Endodermal cell (in vitro differentiated cells): ENCODE data around the gene BHLHA9. TPM values are rescaled to one million over a fixed set of nuclear protein-coding genes. Genes with fewer than 3 reads are reported as not detected.

Experiments used
- DNase-seq: peaks from one replicate; pipeline ENCODE4 v3.0.0-alpha.2; 2017
- H3K27ac ChIP-seq: 2 replicates; pipeline ENCODE4 v1.5.1; 2013; ENCODE audit warnings: mild to moderate bottlenecking, low read depth, low read length, moderate library complexity
- H3K27me3 ChIP-seq: 2 replicates; pipeline ENCODE4 v1.6.1; 2013; ENCODE audit warnings: mild to moderate bottlenecking, low read length, moderate library complexity; ENCODE audit not compliant: insufficient read depth, control insufficient read depth, poor library complexity, severe bottlenecking
- H3K36me3 ChIP-seq: 2 replicates; pipeline ENCODE4 v1.7.0; 2013; ENCODE audit warnings: mild to moderate bottlenecking, low read length, moderate library complexity; ENCODE audit not compliant: control insufficient read depth, insufficient read depth
- H3K4me1 ChIP-seq: one replicate; pipeline ENCODE4 v1.7.0; 2013; ENCODE audit warnings: low read length; ENCODE audit not compliant: control insufficient read depth, insufficient read depth
- H3K4me3 ChIP-seq: 2 replicates; pipeline ENCODE4 v1.5.1; 2013; ENCODE audit warnings: mild to moderate bottlenecking, low read length, moderate library complexity
- H3K9ac ChIP-seq: 2 replicates; pipeline ENCODE4 v1.6.1; 2013; ENCODE audit warnings: mild to moderate bottlenecking, low read length, moderate library complexity; ENCODE audit not compliant: poor library complexity, severe bottlenecking; ENCODE audit errors: extremely low read depth
- H3K9me3 ChIP-seq: 2 replicates; pipeline ENCODE4 v1.6.1; 2013; ENCODE audit warnings: mild to moderate bottlenecking, low read length, moderate library complexity; ENCODE audit not compliant: control insufficient read depth
- H3K27ac Mint-ChIP-seq: 2 replicates; pipeline ENCODE4 v1.8.0; 2020; ENCODE audit warnings: mixed read lengths
- H3K27me3 Mint-ChIP-seq: 2 replicates; pipeline ENCODE4 v1.8.0; 2021; ENCODE audit warnings: mild to moderate bottlenecking, mixed read lengths; ENCODE audit not compliant: insufficient read depth
- H3K36me3 Mint-ChIP-seq: 2 replicates; pipeline ENCODE4 v1.8.0; 2020; ENCODE audit warnings: low read depth, mixed read lengths
- H3K4me1 Mint-ChIP-seq: 2 replicates; pipeline ENCODE4 v1.8.0; 2020; ENCODE audit warnings: mixed read lengths
- H3K4me3 Mint-ChIP-seq: 2 replicates; pipeline ENCODE4 v1.8.0; 2020; ENCODE audit warnings: mild to moderate bottlenecking, moderate library complexity, mixed read lengths
- H3K9me3 Mint-ChIP-seq: 2 replicates; pipeline ENCODE4 v1.8.0; 2020; ENCODE audit warnings: mild to moderate bottlenecking, mixed read lengths
- WGBS, 2 experiments: methylation state at CpG; one replicate each; pipeline versions ENCODE4 v1.1.5 to v1.1.7; 2013; ENCODE audit warnings: missing lambda C conversion rate in 2 of 2, mixed read lengths in 1 of 2; ENCODE audit not compliant: insufficient coverage in 1 of 2, insufficient read length in 1 of 2; 5-methylcytosine and 5-hydroxymethylcytosine counted together
- total RNA-seq, 2 donors: library from RNA; stranded (reverse); fragmentation: NEBNext Ultra II Directional in 1 of 2; extraction: Animal tissue kit (Norgen Biotek cat#: 25700) in 1 of 2; gene quantifications; 2 replicates in 1 of 2; 3 replicates in 1 of 2; pipeline ENCODE4 v1.2.1, GENCODE V29; 2021
- TF ChIP-seq, protein P1 (sequence below): fragments of 200-600 bp; sonication (generic); conservative IDR thresholded peaks from 2 replicates; pipeline ENCODE4 v1.5.0; 2021; ENCODE audit warnings: antibody characterized with exemption, mild to moderate bottlenecking

The BHLHA9 gene
- total RNA-seq, 2 donors from 2014 or later = 0.62 TPM; not detected in 1

DNA sequence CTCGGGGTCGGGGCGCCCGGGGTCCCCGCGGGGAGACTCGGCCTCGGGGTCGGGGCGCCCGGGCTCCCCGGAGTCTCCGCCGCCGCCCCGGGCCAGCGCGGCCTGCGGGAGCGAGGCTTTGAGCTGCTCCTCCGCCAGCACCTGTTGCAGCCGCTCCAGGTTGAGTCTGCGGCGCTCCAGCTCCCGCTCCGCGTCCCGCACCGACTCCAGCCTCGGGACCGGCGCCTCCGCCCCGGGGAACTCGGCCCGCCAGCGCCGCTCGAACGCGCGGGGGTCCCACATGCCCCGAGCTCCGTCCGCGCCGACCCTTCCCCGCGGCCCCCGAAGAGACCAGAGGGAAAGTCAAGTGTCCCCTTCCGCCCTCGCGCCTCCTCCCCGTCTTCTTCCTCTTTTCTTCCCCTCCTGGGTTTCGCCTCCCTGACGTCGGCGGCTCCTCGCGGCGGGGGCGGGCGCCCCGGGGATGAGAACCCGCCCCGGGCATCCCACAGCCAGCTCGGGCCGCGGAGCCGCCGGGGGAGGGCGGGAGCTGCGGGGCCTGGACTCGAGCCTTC is 40.8 kb upstream of the BHLHA9 start:
- no peaks in the 10 kb centered on the region for H3K9me3 ChIP-seq
- H3K36me3 ChIP-seq = no peaks in the 10 kb centered on the region
- peak overlapping the region; percentile 66 for H3K4me3 Mint-ChIP-seq
- no peaks in the 10 kb centered on the region for H3K36me3 Mint-ChIP-seq
- no peak overlapping the region for H3K27ac Mint-ChIP-seq
- no peak overlapping the region for H3K4me3 ChIP-seq
- H3K4me1 ChIP-seq = no peaks in the 10 kb centered on the region
- DNase-seq = peak; percentile 84
- no peak overlapping the region for H3K27ac ChIP-seq
- TF ChIP-seq, protein P1, sequence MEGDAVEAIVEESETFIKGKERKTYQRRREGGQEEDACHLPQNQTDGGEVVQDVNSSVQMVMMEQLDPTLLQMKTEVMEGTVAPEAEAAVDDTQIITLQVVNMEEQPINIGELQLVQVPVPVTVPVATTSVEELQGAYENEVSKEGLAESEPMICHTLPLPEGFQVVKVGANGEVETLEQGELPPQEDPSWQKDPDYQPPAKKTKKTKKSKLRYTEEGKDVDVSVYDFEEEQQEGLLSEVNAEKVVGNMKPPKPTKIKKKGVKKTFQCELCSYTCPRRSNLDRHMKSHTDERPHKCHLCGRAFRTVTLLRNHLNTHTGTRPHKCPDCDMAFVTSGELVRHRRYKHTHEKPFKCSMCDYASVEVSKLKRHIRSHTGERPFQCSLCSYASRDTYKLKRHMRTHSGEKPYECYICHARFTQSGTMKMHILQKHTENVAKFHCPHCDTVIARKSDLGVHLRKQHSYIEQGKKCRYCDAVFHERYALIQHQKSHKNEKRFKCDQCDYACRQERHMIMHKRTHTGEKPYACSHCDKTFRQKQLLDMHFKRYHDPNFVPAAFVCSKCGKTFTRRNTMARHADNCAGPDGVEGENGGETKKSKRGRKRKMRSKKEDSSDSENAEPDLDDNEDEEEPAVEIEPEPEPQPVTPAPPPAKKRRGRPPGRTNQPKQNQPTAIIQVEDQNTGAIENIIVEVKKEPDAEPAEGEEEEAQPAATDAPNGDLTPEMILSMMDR = no peak
- peaks cover 17% of the 10 kb centered on the region for H3K4me1 Mint-ChIP-seq
- peaks cover 7% of the 10 kb centered on the region for H3K9me3 Mint-ChIP-seq
- WGBS, 2 experiments = 0 to 1% methylated on average over 14 to 74 of the region's 74 CpGs
- H3K9ac ChIP-seq = no peak overlapping the region
- H3K27me3 ChIP-seq = peaks cover 61% of the 10 kb centered on the region
- H3K27me3 Mint-ChIP-seq = peaks cover 66% of the 10 kb centered on the region

DNA sequence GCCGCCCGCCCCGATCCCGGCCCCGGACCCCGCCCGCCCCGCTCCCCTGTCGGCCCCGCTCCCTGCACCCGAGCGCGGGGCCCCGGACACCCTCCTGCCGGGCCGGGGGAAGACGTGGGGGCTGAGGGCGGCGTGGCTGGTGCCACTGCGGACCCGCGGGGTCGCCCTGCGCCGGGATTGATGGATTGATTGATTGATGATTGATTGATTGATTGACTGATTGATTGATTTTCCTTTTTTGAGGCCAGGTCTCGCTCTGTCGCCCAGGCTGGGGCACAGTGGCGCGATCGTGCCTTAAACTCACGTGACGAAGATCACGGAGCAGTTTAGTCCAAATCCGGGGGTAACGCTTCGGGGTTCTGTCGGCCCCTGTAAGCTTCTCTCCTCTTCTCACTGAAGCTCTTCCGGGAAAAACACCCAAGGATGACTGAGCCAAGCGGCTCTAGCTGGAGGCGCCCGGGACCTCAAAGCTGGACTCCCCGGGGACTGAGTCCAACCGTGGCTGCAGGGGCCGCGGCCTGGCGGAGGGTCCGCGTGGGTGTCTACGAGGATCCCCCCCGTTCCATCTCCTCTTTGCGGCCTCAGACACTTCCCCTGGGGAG is 40.2 kb upstream of the BHLHA9 start:
- peaks cover 7% of the 10 kb centered on the region for H3K9me3 Mint-ChIP-seq
- H3K36me3 Mint-ChIP-seq = no peaks in the 10 kb centered on the region
- H3K27ac Mint-ChIP-seq = no peak overlapping the region
- no peaks in the 10 kb centered on the region for H3K36me3 ChIP-seq
- H3K4me3 Mint-ChIP-seq = peak overlapping the region; percentile 66
- no peaks in the 10 kb centered on the region for H3K9me3 ChIP-seq
- 40 to 42% methylated on average over 23 to 50 of the region's 51 CpGs for WGBS, 2 experiments
- H3K4me3 ChIP-seq = no peak overlapping the region
- no peaks in the 10 kb centered on the region for H3K4me1 ChIP-seq
- no peak overlapping the region for H3K9ac ChIP-seq
- peaks cover 66% of the 10 kb centered on the region for H3K27me3 Mint-ChIP-seq
- TF ChIP-seq, protein P1 = no peak
- peaks cover 61% of the 10 kb centered on the region for H3K27me3 ChIP-seq
- H3K27ac ChIP-seq = no peak overlapping the region
- H3K4me1 Mint-ChIP-seq = peaks cover 17% of the 10 kb centered on the region
- peak; percentile 48 for DNase-seq

DNA sequence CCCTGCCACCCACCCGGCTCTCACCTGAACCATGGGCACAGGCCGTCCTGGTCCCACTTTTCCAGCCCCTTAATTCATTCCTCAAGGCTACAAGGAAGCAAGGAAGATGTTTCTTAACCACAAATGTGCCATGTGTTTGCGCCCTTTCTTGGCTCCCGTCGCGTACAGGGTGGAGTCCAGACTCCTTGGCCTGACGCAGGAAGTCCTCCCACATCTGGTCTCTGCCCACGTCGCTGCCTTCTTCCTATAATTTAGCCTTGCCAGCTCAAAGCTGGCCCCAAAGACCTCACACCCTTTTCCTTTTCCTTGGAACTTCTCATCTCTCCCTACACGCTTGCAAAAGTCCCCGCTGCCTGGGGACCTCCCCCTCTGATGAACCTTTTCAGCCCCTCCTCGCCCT is 38.8 kb upstream of the BHLHA9 start:
- 83 to 95% methylated on average over 12 of the region's 12 CpGs for WGBS, 2 experiments
- Histone ChIP-seq H3K9me3 (no peaks in the 10 kb centered on the region), H3K4me1 (no peaks in the 10 kb centered on the region), H3K4me3 (no peak overlapping the region), H3K9ac (no peak overlapping the region), H3K36me3 (no peaks in the 10 kb centered on the region), H3K27ac (no peak overlapping the region), H3K27me3 (peaks cover 51% of the 10 kb centered on the region)
- TF ChIP-seq, protein P1 = no peak
- Mint-ChIP-seq H3K9me3 (peaks cover 10% of the 10 kb centered on the region), H3K27ac (peak overlapping the region; percentile 23), H3K36me3 (no peaks in the 10 kb centered on the region), H3K4me1 (peaks cover 17% of the 10 kb centered on the region), H3K27me3 (peaks cover 54% of the 10 kb centered on the region), H3K4me3 (no peak overlapping the region)
- DNase-seq = no peak
